ENCODE data around the gene TOMT.

The TOMT gene

GRCh38 chr11:72084076-72084475 lies 21.6 kb upstream of the TOMT start:
- Histone ChIP-seq H3K27me3 (ENCODE audit: insufficient read depth, low read length) (no peaks in the 10 kb centered on the region), H3K9me3 (ENCODE audit: low read length) (no peaks in the 10 kb centered on the region), H3K27ac (ENCODE audit: low read depth, low read length, poor library complexity, severe bottlenecking) (no peak overlapping the region), H3K79me2 (ENCODE audit: insufficient read depth, low read length) (peaks cover 9% of the 10 kb centered on the region), H3F3A (ENCODE audit: insufficient read depth, low read length) (no peaks in the 10 kb centered on the region), H4K20me1 (ENCODE audit: insufficient read depth, low read length) (no peaks in the 10 kb centered on the region), H3K4me3 (ENCODE audit: low read depth, low read length, poor library complexity, severe bottlenecking) (no peak overlapping the region), H3K4me2 (ENCODE audit: low read length) (no peak overlapping the region), H3K36me3 (ENCODE audit: insufficient read depth, low read length) (peaks cover 9% of the 10 kb centered on the region; the same call in 1 of the 2 replicates), H3K9me2 (ENCODE audit: low read depth, low read length) (no peaks in the 10 kb centered on the region), H3K4me1 (ENCODE audit: insufficient read depth, low read length, severe bottlenecking) (peaks cover 15% of the 10 kb centered on the region), H3K9ac (ENCODE audit: low read length) (no peak overlapping the region), H2AFZ (ENCODE audit: low read length) (no peak overlapping the region)
- TF ChIP-seq EZH2 (IDR thresholded peaks at IDR 0.05; ENCODE audit: borderline replicate concordance, low read length), result no peak

- no peak for TF ChIP-seq CTCF (IDR thresholded peaks at IDR 0.05; ENCODE audit: low read length)
- no peak for TF ChIP-seq EZH2 (IDR thresholded peaks at IDR 0.05; ENCODE audit: borderline replicate concordance, low read length)
- Histone ChIP-seq H3K4me2 (ENCODE audit: low read length) (no peak overlapping the region), H3K27me3 (ENCODE audit: insufficient read depth, low read length) (no peaks in the 10 kb centered on the region), H3K79me2 (ENCODE audit: insufficient read depth, low read length) (peaks cover under 1% of the 10 kb centered on the region), H3F3A (ENCODE audit: insufficient read depth, low read length) (no peaks in the 10 kb centered on the region), H2AFZ (ENCODE audit: low read length) (no peak overlapping the region), H3K36me3 (ENCODE audit: insufficient read depth, low read length) (peaks cover 18% of the 10 kb centered on the region; the same call in 1 of the 2 replicates), H4K20me1 (ENCODE audit: insufficient read depth, low read length) (no peaks in the 10 kb centered on the region), H3K9me2 (ENCODE audit: low read depth, low read length) (no peaks in the 10 kb centered on the region), H3K27ac (ENCODE audit: low read depth, low read length, poor library complexity, severe bottlenecking) (no peak overlapping the region), H3K9ac (ENCODE audit: low read length) (no peak overlapping the region), H3K4me1 (ENCODE audit: insufficient read depth, low read length, severe bottlenecking) (peaks cover 14% of the 10 kb centered on the region), H3K4me3 (ENCODE audit: low read depth, low read length, poor library complexity, severe bottlenecking) (no peak overlapping the region), H3K9me3 (ENCODE audit: low read length) (no peaks in the 10 kb centered on the region)
Observed at GRCh38 chr11:72084965-72085364, 20.8 kb upstream of the TOMT start.

GRCh38 chr11:72085621-72086351 lies 19.9 kb upstream of the TOMT start:
- H2AFZ ChIP-seq (ENCODE audit: low read length), result no peak overlapping the region
- peaks cover 14% of the 10 kb centered on the region for H3K4me1 ChIP-seq (ENCODE audit: insufficient read depth, low read length, severe bottlenecking)
- H3K27ac ChIP-seq (ENCODE audit: low read depth, low read length, poor library complexity, severe bottlenecking), result no peak overlapping the region
- H3K4me2 ChIP-seq (ENCODE audit: low read length), result no peak overlapping the region
- no peak overlapping the region for H3K4me3 ChIP-seq (ENCODE audit: low read depth, low read length, poor library complexity, severe bottlenecking)
- peaks cover 27% of the 10 kb centered on the region; the same call in 1 of the 2 replicates for H3K36me3 ChIP-seq (ENCODE audit: insufficient read depth, low read length)
- H3F3A ChIP-seq (ENCODE audit: insufficient read depth, low read length), result no peaks in the 10 kb centered on the region
- no peaks in the 10 kb centered on the region for H3K9me2 ChIP-seq (ENCODE audit: low read depth, low read length)
- H3K79me2 ChIP-seq (ENCODE audit: insufficient read depth, low read length), result no peaks in the 10 kb centered on the region
- H4K20me1 ChIP-seq (ENCODE audit: insufficient read depth, low read length), result no peaks in the 10 kb centered on the region
- H3K9me3 ChIP-seq (ENCODE audit: low read length), result no peaks in the 10 kb centered on the region
- no peaks in the 10 kb centered on the region for H3K27me3 ChIP-seq (ENCODE audit: insufficient read depth, low read length)
- H3K9ac ChIP-seq (ENCODE audit: low read length), result no peak overlapping the region
- no peak for TF ChIP-seq CTCF (IDR thresholded peaks at IDR 0.05; ENCODE audit: low read length)
- no peak for TF ChIP-seq EZH2 (IDR thresholded peaks at IDR 0.05; ENCODE audit: borderline replicate concordance, low read length)

Measured in OCI-LY1 (cell line).